Measurements from ENCODE around the gene TENT5A.

DNA sequence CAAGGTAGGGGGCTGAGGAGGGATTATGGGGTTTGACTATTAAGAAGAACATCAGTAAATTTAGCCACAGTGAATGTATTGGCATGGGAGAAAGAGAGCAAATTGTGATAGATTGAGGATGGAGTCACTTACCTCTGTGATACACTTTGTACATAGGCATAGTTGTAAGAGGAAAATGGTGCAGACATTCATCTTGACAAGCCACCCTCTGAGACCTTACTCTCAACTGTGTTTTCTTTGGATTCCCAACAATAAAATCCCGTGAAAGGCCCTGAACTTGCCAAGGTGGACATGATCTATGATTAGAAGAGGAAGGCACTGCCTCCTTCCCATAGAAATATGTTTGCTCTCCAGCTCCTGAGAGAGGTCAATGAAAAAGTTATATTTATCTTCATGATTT lies 18.6 kb upstream of the TENT5A start:
- TF ChIP-seq, protein P1, sequence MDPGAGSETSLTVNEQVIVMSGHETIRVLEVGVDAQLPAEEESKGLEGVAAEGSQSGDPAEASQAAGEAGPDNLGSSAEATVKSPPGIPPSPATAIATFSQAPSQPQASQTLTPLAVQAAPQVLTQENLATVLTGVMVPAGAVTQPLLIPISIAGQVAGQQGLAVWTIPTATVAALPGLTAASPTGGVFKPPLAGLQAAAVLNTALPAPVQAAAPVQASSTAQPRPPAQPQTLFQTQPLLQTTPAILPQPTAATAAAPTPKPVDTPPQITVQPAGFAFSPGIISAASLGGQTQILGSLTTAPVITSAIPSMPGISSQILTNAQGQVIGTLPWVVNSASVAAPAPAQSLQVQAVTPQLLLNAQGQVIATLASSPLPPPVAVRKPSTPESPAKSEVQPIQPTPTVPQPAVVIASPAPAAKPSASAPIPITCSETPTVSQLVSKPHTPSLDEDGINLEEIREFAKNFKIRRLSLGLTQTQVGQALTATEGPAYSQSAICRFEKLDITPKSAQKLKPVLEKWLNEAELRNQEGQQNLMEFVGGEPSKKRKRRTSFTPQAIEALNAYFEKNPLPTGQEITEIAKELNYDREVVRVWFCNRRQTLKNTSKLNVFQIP (CRISPR knock-in tag; IDR thresholded peaks at IDR 0.05; ENCODE audit: borderline replicate concordance, low read depth), result no peak
- TF ChIP-seq, protein P2, sequence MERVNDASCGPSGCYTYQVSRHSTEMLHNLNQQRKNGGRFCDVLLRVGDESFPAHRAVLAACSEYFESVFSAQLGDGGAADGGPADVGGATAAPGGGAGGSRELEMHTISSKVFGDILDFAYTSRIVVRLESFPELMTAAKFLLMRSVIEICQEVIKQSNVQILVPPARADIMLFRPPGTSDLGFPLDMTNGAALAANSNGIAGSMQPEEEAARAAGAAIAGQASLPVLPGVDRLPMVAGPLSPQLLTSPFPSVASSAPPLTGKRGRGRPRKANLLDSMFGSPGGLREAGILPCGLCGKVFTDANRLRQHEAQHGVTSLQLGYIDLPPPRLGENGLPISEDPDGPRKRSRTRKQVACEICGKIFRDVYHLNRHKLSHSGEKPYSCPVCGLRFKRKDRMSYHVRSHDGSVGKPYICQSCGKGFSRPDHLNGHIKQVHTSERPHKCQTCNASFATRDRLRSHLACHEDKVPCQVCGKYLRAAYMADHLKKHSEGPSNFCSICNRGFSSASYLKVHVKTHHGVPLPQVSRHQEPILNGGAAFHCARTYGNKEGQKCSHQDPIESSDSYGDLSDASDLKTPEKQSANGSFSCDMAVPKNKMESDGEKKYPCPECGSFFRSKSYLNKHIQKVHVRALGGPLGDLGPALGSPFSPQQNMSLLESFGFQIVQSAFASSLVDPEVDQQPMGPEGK (CRISPR knock-in tag; IDR thresholded peaks at IDR 0.05; ENCODE audit: borderline replicate concordance), result no peak
- TF ChIP-seq ZFP30 (CRISPR knock-in tag; IDR thresholded peaks at IDR 0.05), result no peak
- TF ChIP-seq, protein P3, sequence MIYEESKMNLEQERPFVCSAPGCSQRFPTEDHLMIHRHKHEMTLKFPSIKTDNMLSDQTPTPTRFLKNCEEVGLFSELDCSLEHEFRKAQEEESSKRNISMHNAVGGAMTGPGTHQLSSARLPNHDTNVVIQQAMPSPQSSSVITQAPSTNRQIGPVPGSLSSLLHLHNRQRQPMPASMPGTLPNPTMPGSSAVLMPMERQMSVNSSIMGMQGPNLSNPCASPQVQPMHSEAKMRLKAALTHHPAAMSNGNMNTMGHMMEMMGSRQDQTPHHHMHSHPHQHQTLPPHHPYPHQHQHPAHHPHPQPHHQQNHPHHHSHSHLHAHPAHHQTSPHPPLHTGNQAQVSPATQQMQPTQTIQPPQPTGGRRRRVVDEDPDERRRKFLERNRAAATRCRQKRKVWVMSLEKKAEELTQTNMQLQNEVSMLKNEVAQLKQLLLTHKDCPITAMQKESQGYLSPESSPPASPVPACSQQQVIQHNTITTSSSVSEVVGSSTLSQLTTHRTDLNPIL (CRISPR knock-in tag; IDR thresholded peaks at IDR 0.05; ENCODE audit: low read depth), result no peak
- TF ChIP-seq ISL1 (CRISPR knock-in tag; IDR thresholded peaks at IDR 0.05), result no peak
- no peak for TF ChIP-seq ARNTL (CRISPR knock-in tag; IDR thresholded peaks at IDR 0.05; ENCODE audit: borderline replicate concordance, low read depth)
- no peak for TF ChIP-seq ESRRG (CRISPR knock-in tag; IDR thresholded peaks at IDR 0.05)
- TF ChIP-seq, protein P4, sequence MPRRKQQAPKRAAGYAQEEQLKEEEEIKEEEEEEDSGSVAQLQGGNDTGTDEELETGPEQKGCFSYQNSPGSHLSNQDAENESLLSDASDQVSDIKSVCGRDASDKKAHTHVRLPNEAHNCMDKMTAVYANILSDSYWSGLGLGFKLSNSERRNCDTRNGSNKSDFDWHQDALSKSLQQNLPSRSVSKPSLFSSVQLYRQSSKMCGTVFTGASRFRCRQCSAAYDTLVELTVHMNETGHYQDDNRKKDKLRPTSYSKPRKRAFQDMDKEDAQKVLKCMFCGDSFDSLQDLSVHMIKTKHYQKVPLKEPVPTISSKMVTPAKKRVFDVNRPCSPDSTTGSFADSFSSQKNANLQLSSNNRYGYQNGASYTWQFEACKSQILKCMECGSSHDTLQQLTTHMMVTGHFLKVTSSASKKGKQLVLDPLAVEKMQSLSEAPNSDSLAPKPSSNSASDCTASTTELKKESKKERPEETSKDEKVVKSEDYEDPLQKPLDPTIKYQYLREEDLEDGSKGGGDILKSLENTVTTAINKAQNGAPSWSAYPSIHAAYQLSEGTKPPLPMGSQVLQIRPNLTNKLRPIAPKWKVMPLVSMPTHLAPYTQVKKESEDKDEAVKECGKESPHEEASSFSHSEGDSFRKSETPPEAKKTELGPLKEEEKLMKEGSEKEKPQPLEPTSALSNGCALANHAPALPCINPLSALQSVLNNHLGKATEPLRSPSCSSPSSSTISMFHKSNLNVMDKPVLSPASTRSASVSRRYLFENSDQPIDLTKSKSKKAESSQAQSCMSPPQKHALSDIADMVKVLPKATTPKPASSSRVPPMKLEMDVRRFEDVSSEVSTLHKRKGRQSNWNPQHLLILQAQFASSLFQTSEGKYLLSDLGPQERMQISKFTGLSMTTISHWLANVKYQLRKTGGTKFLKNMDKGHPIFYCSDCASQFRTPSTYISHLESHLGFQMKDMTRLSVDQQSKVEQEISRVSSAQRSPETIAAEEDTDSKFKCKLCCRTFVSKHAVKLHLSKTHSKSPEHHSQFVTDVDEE (CRISPR knock-in tag; IDR thresholded peaks at IDR 0.05), result no peak
- TF ChIP-seq ZNF565 (CRISPR knock-in tag; conservative IDR thresholded peaks at IDR 0.05; ENCODE audit: low read depth), result no peak
- no peak for TF ChIP-seq RARB (CRISPR knock-in tag; IDR thresholded peaks at IDR 0.05)
- TF ChIP-seq CSDC2 (CRISPR knock-in tag; IDR thresholded peaks at IDR 0.05), result no peak
